WTC11 (cell line): Measurements from ENCODE around the gene PPM1N. TPM values are rescaled to one million over a fixed set of nuclear protein-coding genes. Genes with fewer than 3 reads are reported as not detected.

Source experiments
- ATAC-seq: fragments of 200-7000 bp; cut with Tn5 transposase; 2 replicates; pipeline ENCODE4 v1.10.0; 2021; ENCODE audit warnings: mild to moderate bottlenecking, moderate library complexity
- CTCF ChIA-PET: fragments of 300-600 bp; sonication (Branson Sonifier 250); formaldehyde crosslinking; loops from one replicate; lab custom pipeline; 2021; ENCODE audit warnings: antibody characterized with exemption; lab: Charles Lee
- POLR2A ChIA-PET: fragments of 350-600 bp; sonication (Branson Sonifier 250); formaldehyde crosslinking; loops from one replicate; lab custom pipeline; 2021; ENCODE audit warnings: antibody characterized with exemption; lab: Charles Lee
- DNase-seq: peaks from one replicate; pipeline ENCODE4 v3.0.0; 2021; ENCODE audit warnings: low spot score
- H3K27ac Mint-ChIP-seq: 2 replicates; pipeline ENCODE4 v1.8.0; 2021; ENCODE audit warnings: mixed read lengths
- H3K27me3 Mint-ChIP-seq: 2 replicates; pipeline ENCODE4 v1.8.0; 2021; ENCODE audit warnings: low read depth, mild to moderate bottlenecking, moderate library complexity, mixed read lengths
- H3K36me3 Mint-ChIP-seq: 2 replicates; pipeline ENCODE4 v1.8.0; 2021; ENCODE audit warnings: mixed read lengths
- H3K4me1 Mint-ChIP-seq: 2 replicates; pipeline ENCODE4 v1.8.0; 2022; ENCODE audit warnings: mixed read lengths
- H3K4me3 Mint-ChIP-seq: 2 replicates; pipeline ENCODE4 v1.8.0; 2021; ENCODE audit warnings: mild to moderate bottlenecking, moderate library complexity, mixed read lengths
- H3K9me3 Mint-ChIP-seq: 2 replicates; pipeline ENCODE4 v1.8.0; 2021; ENCODE audit warnings: mixed read lengths
- NR2C2 ChIP-seq: sonication (generic); formaldehyde crosslinking; IDR thresholded peaks from 2 replicates; pipeline ENCODE4 v1.8.0; 2022; ENCODE audit warnings: mild to moderate bottlenecking, missing genetic modification reagents
- RORB ChIP-seq: fragments of 250-450 bp; sonication (Bioruptor Pico); IDR thresholded peaks from 2 replicates; pipeline ENCODE4 v1.9.0; 2021; ENCODE audit warnings: mild to moderate bottlenecking
- ZNF232 ChIP-seq: sonication (generic); formaldehyde crosslinking; IDR thresholded peaks from 2 replicates; pipeline ENCODE4 v1.8.0; 2022; ENCODE audit warnings: mild to moderate bottlenecking, missing genetic modification reagents
- ZNF317 ChIP-seq: sonication (generic); formaldehyde crosslinking; IDR thresholded peaks from 2 replicates; pipeline ENCODE4 v1.8.1; 2023; ENCODE audit warnings: low read depth, mild to moderate bottlenecking, moderate library complexity, missing genetic modification reagents, borderline replicate concordance
- ZNF671 ChIP-seq: fragments of 250-450 bp; sonication (Bioruptor Pico); IDR thresholded peaks from 2 replicates; pipeline ENCODE4 v1.8.0; 2021; ENCODE audit warnings: mild to moderate bottlenecking
- total RNA-seq: library from RNA; stranded (reverse); gene quantifications from 3 replicates; pipeline ENCODE4 v1.2.3, GENCODE V29; 2021
- TF ChIP-seq, protein P1 (sequence below): sonication (generic); formaldehyde crosslinking; IDR thresholded peaks from 2 replicates; pipeline ENCODE4 v1.8.0; 2023; ENCODE audit warnings: mild to moderate bottlenecking, missing genetic modification reagents
- TF ChIP-seq, protein P2 (sequence below): sonication (generic); formaldehyde crosslinking; IDR thresholded peaks from 2 replicates; pipeline ENCODE4 v1.8.1; 2022; ENCODE audit warnings: mild to moderate bottlenecking, missing genetic modification reagents, moderate library complexity, borderline replicate concordance
- TF ChIP-seq, protein P3 (sequence below): fragments of 250-450 bp; sonication (Bioruptor Pico); IDR thresholded peaks from 2 replicates; pipeline ENCODE4 v2.1.2; 2022; ENCODE audit warnings: mild to moderate bottlenecking, moderate library complexity
- TF ChIP-seq, protein P4 (sequence below): fragments of 200-600 bp; IDR thresholded peaks from 2 replicates; pipeline ENCODE4 v1.8.0; 2022; ENCODE audit warnings: antibody characterized with exemption
- TF ChIP-seq, protein P5 (sequence below): fragments of 250-450 bp; sonication (Bioruptor Pico); IDR thresholded peaks from 2 replicates; pipeline ENCODE4 v1.8.0; 2021; ENCODE audit warnings: mild to moderate bottlenecking
- TF ChIP-seq, protein P6 (sequence below): sonication (generic); formaldehyde crosslinking; IDR thresholded peaks from 2 replicates; pipeline ENCODE4 v1.8.1; 2022; ENCODE audit warnings: low read depth, mild to moderate bottlenecking, moderate library complexity, missing genetic modification reagents, borderline replicate concordance

Gene PPM1N
- total RNA-seq, 1 experiment from 2014 or later: 10.3 TPM

DNA sequence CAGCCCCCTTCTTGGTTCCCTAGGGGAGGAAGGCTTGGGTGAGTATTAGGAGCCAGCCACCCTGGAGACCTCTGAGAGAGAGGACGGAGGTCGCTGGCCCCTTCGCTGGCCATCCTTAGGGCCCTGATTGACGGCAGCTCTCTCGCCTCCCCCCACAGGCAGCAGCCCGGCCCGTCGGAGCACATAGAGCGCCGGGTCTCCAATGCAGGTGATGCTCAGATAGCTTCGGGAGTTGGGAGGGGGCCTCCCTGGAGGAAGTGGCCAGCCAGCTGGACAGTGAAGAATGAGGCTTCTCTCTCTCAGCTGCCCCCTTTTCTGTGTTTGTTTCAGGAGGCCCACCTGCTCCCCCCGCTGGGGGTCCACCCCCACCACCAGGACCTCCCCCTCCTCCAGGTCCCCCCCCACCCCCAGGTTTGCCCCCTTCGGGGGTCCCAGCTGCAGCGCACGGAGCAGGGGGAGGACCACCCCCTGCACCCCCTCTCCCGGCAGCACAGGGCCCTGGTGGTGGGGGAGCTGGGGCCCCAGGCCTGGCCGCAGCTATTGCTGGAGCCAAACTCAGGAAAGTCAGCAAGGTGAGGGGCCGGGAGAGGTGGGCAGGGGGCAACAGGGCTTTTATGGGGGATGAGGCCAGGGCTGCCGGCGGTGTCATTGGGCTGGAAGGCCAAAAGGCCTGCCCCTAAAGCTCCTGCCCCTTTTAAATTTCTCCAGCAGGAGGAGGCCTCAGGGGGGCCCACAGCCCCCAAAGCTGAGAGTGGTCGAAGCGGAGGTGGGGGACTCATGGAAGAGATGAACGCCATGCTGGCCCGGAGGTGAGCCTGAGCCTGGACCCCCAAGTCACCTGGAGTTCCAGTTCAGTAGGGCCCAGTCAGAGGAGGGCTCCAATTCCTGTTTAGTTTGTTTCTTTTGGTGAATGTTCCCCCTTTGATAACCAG is 24.0 kb downstream of the PPM1N start (continued):
- TF ChIP-seq ZNF232 (CRISPR knock-in tag) (no peak), NR2C2 (CRISPR knock-in tag) (no peak), ZNF671 (no peak), ZNF317 (CRISPR knock-in tag) (no peak), RORB (CRISPR knock-in tag) (no peak)
- TF ChIP-seq, protein P1, sequence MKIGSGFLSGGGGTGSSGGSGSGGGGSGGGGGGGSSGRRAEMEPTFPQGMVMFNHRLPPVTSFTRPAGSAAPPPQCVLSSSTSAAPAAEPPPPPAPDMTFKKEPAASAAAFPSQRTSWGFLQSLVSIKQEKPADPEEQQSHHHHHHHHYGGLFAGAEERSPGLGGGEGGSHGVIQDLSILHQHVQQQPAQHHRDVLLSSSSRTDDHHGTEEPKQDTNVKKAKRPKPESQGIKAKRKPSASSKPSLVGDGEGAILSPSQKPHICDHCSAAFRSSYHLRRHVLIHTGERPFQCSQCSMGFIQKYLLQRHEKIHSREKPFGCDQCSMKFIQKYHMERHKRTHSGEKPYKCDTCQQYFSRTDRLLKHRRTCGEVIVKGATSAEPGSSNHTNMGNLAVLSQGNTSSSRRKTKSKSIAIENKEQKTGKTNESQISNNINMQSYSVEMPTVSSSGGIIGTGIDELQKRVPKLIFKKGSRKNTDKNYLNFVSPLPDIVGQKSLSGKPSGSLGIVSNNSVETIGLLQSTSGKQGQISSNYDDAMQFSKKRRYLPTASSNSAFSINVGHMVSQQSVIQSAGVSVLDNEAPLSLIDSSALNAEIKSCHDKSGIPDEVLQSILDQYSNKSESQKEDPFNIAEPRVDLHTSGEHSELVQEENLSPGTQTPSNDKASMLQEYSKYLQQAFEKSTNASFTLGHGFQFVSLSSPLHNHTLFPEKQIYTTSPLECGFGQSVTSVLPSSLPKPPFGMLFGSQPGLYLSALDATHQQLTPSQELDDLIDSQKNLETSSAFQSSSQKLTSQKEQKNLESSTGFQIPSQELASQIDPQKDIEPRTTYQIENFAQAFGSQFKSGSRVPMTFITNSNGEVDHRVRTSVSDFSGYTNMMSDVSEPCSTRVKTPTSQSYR: no peak
- TF ChIP-seq, protein P2, sequence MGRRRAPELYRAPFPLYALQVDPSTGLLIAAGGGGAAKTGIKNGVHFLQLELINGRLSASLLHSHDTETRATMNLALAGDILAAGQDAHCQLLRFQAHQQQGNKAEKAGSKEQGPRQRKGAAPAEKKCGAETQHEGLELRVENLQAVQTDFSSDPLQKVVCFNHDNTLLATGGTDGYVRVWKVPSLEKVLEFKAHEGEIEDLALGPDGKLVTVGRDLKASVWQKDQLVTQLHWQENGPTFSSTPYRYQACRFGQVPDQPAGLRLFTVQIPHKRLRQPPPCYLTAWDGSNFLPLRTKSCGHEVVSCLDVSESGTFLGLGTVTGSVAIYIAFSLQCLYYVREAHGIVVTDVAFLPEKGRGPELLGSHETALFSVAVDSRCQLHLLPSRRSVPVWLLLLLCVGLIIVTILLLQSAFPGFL: no peak
- TF ChIP-seq, protein P3, sequence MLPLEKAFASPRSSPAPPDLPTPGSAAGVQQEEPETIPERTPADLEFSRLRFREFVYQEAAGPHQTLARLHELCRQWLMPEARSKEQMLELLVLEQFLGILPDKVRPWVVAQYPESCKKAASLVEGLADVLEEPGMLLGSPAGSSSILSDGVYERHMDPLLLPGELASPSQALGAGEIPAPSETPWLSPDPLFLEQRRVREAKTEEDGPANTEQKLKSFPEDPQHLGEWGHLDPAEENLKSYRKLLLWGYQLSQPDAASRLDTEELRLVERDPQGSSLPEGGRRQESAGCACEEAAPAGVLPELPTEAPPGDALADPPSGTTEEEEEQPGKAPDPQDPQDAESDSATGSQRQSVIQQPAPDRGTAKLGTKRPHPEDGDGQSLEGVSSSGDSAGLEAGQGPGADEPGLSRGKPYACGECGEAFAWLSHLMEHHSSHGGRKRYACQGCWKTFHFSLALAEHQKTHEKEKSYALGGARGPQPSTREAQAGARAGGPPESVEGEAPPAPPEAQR (CRISPR knock-in tag): no peak

DNA sequence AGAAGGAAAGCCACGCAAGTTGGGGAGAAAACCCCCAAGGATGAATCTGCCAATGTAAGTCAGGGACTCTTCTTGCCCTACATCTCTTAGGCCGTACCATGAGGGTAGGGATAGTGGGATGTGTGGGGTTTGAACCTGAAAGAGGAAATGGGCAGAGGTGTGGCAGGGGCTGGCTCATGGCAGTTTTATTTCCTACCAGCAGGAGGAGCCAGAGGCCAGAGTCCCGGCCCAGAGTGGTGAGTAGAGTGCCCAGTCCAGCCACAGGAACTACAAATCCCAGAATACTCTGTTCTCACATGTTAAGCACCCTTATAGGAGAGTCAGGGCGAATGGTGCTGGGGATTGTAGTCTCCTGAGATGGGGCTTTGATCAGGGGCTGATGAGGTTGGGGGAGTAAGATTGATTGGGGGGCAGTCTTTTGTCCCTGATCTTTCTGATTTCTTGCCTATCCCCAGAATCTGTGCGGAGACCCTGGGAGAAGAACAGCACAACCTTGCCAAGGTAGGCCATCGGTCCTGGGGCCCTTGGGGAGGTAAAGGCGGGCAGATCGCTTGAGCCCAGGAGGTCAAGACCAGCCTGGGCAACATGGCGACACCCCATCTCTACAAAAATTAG is 25.5 kb downstream of the PPM1N start:
- Mint-ChIP-seq H3K27me3 (no peaks in the 10 kb centered on the region; the same call in 1 of the 2 replicates), H3K9me3 (no peaks in the 10 kb centered on the region)

More for the DNA sequence above, 25.5 kb downstream of the PPM1N start:
- ChIA-PET CTCF (interaction anchor here (0.9 to 1.2 kb wide), 3 partner anchors 29 to 154 kb away, joined by 3 to 4 read pairs (median 3); no protein-coding TSS in a partner anchor), POLR2A (no interaction called here)
- H3K36me3 Mint-ChIP-seq: peaks cover 31% of the 10 kb centered on the region
- H3K27ac Mint-ChIP-seq: peak overlapping the region; percentile 91
- TF ChIP-seq, protein P4, sequence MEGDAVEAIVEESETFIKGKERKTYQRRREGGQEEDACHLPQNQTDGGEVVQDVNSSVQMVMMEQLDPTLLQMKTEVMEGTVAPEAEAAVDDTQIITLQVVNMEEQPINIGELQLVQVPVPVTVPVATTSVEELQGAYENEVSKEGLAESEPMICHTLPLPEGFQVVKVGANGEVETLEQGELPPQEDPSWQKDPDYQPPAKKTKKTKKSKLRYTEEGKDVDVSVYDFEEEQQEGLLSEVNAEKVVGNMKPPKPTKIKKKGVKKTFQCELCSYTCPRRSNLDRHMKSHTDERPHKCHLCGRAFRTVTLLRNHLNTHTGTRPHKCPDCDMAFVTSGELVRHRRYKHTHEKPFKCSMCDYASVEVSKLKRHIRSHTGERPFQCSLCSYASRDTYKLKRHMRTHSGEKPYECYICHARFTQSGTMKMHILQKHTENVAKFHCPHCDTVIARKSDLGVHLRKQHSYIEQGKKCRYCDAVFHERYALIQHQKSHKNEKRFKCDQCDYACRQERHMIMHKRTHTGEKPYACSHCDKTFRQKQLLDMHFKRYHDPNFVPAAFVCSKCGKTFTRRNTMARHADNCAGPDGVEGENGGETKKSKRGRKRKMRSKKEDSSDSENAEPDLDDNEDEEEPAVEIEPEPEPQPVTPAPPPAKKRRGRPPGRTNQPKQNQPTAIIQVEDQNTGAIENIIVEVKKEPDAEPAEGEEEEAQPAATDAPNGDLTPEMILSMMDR: peak; percentile 91
- TF ChIP-seq, protein P5, sequence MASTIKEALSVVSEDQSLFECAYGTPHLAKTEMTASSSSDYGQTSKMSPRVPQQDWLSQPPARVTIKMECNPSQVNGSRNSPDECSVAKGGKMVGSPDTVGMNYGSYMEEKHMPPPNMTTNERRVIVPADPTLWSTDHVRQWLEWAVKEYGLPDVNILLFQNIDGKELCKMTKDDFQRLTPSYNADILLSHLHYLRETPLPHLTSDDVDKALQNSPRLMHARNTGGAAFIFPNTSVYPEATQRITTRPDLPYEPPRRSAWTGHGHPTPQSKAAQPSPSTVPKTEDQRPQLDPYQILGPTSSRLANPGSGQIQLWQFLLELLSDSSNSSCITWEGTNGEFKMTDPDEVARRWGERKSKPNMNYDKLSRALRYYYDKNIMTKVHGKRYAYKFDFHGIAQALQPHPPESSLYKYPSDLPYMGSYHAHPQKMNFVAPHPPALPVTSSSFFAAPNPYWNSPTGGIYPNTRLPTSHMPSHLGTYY (CRISPR knock-in tag): no peak
- TF ChIP-seq, protein P6, sequence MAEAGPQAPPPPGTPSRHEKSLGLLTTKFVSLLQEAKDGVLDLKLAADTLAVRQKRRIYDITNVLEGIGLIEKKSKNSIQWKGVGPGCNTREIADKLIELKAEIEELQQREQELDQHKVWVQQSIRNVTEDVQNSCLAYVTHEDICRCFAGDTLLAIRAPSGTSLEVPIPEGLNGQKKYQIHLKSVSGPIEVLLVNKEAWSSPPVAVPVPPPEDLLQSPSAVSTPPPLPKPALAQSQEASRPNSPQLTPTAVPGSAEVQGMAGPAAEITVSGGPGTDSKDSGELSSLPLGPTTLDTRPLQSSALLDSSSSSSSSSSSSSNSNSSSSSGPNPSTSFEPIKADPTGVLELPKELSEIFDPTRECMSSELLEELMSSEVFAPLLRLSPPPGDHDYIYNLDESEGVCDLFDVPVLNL (CRISPR knock-in tag): no peak
- H3K4me3 Mint-ChIP-seq: no peak overlapping the region
- ATAC-seq: peak; percentile 82
- peaks cover 15% of the 10 kb centered on the region for H3K4me1 Mint-ChIP-seq
- peak; percentile 85 for DNase-seq
